ENCODE data around the gene TRPC1. TPM values are rescaled to one million over a fixed set of nuclear protein-coding genes. Genes with fewer than 3 reads are reported as not detected.

TRPC1 gene
- total RNA-seq, 1 donor = 19.9 TPM

DNA sequence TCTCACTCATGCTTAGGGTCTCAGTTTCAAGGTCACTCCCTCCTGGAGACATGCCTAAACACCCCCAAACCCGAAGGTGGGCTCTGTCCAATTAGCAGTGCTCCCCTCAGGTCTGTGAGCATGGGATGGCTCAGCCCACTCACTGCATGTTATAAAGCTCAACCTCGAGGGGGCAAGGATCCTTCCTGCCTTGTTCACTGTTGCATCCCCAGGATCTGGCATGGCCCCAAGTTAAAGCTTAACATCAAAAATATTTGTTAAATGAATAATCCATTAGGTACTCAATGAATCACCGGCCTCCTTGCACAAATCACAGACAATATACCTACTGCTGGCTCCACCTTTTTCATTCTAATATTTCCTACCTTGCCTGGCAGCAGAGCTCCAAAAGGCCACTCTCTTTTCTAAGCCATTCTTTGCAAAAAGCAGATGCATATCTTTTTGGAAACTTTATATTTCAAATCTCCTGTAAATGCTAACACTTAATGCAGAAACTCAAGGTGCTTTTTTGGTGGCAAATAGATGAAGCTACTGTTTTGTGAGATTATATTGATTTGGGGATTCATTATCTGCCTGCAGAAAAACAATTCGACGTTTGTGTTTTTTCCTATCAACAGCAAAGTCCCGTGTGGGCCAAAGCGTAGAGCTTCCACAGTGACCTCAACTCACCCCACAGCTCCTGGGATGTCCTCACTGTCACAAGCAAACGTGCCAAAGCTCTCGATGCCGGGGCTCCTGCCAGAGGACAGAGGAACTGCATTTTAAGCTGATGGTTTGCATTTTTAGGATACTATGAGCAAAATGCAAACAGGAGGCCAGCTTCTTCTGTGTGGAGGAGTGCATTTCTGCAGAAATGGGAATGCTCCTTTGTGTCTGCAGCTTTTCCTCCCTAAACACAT, 129.7 kb downstream of the TRPC1 start:
- DNase-seq (ENCODE audit: insufficient read length, low spot score, missing footprints) = no peak
- TF ChIP-seq, protein P1, sequence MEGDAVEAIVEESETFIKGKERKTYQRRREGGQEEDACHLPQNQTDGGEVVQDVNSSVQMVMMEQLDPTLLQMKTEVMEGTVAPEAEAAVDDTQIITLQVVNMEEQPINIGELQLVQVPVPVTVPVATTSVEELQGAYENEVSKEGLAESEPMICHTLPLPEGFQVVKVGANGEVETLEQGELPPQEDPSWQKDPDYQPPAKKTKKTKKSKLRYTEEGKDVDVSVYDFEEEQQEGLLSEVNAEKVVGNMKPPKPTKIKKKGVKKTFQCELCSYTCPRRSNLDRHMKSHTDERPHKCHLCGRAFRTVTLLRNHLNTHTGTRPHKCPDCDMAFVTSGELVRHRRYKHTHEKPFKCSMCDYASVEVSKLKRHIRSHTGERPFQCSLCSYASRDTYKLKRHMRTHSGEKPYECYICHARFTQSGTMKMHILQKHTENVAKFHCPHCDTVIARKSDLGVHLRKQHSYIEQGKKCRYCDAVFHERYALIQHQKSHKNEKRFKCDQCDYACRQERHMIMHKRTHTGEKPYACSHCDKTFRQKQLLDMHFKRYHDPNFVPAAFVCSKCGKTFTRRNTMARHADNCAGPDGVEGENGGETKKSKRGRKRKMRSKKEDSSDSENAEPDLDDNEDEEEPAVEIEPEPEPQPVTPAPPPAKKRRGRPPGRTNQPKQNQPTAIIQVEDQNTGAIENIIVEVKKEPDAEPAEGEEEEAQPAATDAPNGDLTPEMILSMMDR (IDR thresholded peaks at IDR 0.05; ENCODE audit: extremely low read depth, low read depth, low read length) = no peak
- Histone ChIP-seq H3K4me2 (ENCODE audit: insufficient read depth, low read length) (no peak overlapping the region), H3K4me1 (ENCODE audit: insufficient read depth, low read length) (peaks cover 28% of the 10 kb centered on the region), H3K27ac (ENCODE audit: low read depth, low read length) (no peak overlapping the region), H3K27me3 (ENCODE audit: insufficient read depth, low read length) (no peaks in the 10 kb centered on the region), H3K4me3 (ENCODE audit: insufficient read depth, low read length) (no peak overlapping the region), H2AFZ (ENCODE audit: low read length) (peak overlapping the region; percentile 1), H3K79me2 (ENCODE audit: insufficient read depth, low read length) (no peaks in the 10 kb centered on the region), H4K20me1 (ENCODE audit: insufficient read depth, low read length) (no peaks in the 10 kb centered on the region), H3K9me3 (ENCODE audit: low read depth, low read length) (no peaks in the 10 kb centered on the region), H3K36me3 (ENCODE audit: insufficient read depth, low read length) (no peaks in the 10 kb centered on the region)

DNA sequence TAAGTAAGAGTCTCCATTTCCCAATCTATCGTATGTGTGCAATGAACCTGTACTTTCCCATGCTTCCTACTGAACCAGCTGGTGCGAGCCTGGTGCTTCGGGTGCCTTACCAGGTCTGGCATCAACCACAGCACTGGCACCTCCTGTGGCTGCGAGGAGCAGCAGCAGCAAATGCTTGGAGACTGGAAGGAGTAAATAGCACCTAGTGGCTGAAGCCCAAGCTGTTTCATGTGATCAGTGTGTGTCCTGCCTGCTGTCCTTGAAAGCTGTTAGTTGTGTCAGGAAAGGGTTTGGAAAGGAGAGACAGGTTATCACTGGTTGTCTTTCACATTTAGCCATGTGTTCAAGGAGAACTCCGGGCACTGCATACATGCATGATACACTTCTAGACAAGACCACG, 133.2 kb downstream of the TRPC1 start:
- Histone ChIP-seq H3K4me2 (ENCODE audit: insufficient read depth, low read length) (no peak overlapping the region), H2AFZ (ENCODE audit: low read length) (no peak overlapping the region), H3K27ac (ENCODE audit: low read depth, low read length) (no peak overlapping the region), H3K27me3 (ENCODE audit: insufficient read depth, low read length) (no peaks in the 10 kb centered on the region), H3K9me3 (ENCODE audit: low read depth, low read length) (no peaks in the 10 kb centered on the region), H4K20me1 (ENCODE audit: insufficient read depth, low read length) (no peaks in the 10 kb centered on the region), H3K4me1 (ENCODE audit: insufficient read depth, low read length) (peaks cover 10% of the 10 kb centered on the region), H3K4me3 (ENCODE audit: insufficient read depth, low read length) (no peak overlapping the region), H3K36me3 (ENCODE audit: insufficient read depth, low read length) (no peaks in the 10 kb centered on the region), H3K79me2 (ENCODE audit: insufficient read depth, low read length) (no peaks in the 10 kb centered on the region)
- DNase-seq (ENCODE audit: insufficient read length, low spot score, missing footprints) = no peak
- TF ChIP-seq, protein P1 (IDR thresholded peaks at IDR 0.05; ENCODE audit: extremely low read depth, low read depth, low read length) = peak; percentile 44

Small RNAs within 50 kb of the gene (small RNA-seq; reads per million reads assigned to genes)
- gene RNU7-47P = not detected

Other genes with a start within 250 kb of the TRPC1 start
- gene ATR, start 145.3 kb upstream of the TRPC1 start, total RNA-seq = 22.1 and 23.6 TPM in 2 replicates
- gene PLS1, start 127.6 kb upstream of the TRPC1 start, total RNA-seq = 0.88 and 1.1 TPM in 2 replicates
- gene PCOLCE2, start 165.0 kb downstream of the TRPC1 start, total RNA-seq = 19.7 and 21.4 TPM in 2 replicates
- gene PAQR9, start 239.6 kb downstream of the TRPC1 start, total RNA-seq = not detected in 2 replicates

All from osteoblast (primary cell).